HCT116 (cell line): ENCODE measurements around the gene TBC1D16. TPM values are rescaled to one million over a fixed set of nuclear protein-coding genes. Genes with fewer than 3 reads are reported as not detected.

Experiments
- ATAC-seq: fragments of 200-7000 bp; cut with Tn5 transposase; 2 replicates; pipeline ENCODE4 v1.9.1; 2020; ENCODE audit warnings: mild to moderate bottlenecking, moderate library complexity
- BruUV-seq: library from RNA; stranded (reverse); fragments of 400-500 nt; replicated peaks from 2 replicates; lab custom pipeline; 2021; lab: Mats Ljungman, UMichigan
- CTCF ChIA-PET: fragments of 300-600 bp; sonication (Branson Sonifier 250); formaldehyde crosslinking; loops from one replicate; lab custom pipeline; 2021; ENCODE audit warnings: antibody characterized with exemption; lab: Charles Lee
- POLR2A ChIA-PET: fragments of 300-600, 350-600 bp; sonication (Branson Sonifier 250); formaldehyde crosslinking; loops from one replicate; lab custom pipeline; 2021; ENCODE audit warnings: antibody characterized with exemption; lab: Charles Lee
- RAD21 ChIA-PET, 2 experiments: fragments of 300-600 bp; sonication (Branson Sonifier 250); formaldehyde crosslinking; loops; one replicate each; lab custom pipeline; 2023; ENCODE audit warnings: low total read pairs in 2 of 2; ENCODE audit not compliant: uncharacterized antibody in 2 of 2, unreplicated experiment in 2 of 2, low non-redundant PET in 1 of 2; lab: Charles Lee
- DNase-seq: peaks from one replicate; pipeline ENCODE4 v3.0.0-alpha.2; 2010; ENCODE audit warnings: low read depth, low spot score
- H2AFZ ChIP-seq: fragments of 200-600 bp; shearing (Covaris generic), sonication (generic); 2 replicates; pipeline ENCODE4 v1.6.1; 2017; ENCODE audit warnings: low read depth, mixed run types, mixed read lengths, antibody characterized with exemption, low read length; ENCODE audit not compliant: poor library complexity, severe bottlenecking
- H3K27ac ChIP-seq: 2 replicates; pipeline ENCODE4 v1.5.1; 2012; ENCODE audit warnings: low read depth, low read length
- H3K27me3 ChIP-seq: fragments of 200-600 bp; sonication (generic); 2 replicates; pipeline ENCODE4 v1.6.1; 2016; ENCODE audit warnings: mixed run types, low read length, mixed read lengths; ENCODE audit not compliant: insufficient read depth
- H3K36me3 ChIP-seq, 2 experiments: fragments of 200-500 bp in 1 of 2; fragments of 200-600 bp in 1 of 2; sonication (Bioruptor generic) in 1 of 2; sonication (generic) in 1 of 2; 2 replicates each; pipeline versions ENCODE4 v1.5.1 to v1.6.1; 2014 to 2016; ENCODE audit warnings: low read length in 2 of 2, inconsistent platforms in 1 of 2, mixed read lengths in 1 of 2, mixed run types in 1 of 2; ENCODE audit not compliant: insufficient read depth in 2 of 2, control insufficient read depth in 1 of 2
- H3K4me1 ChIP-seq, 2 experiments: fragments of 200-600 bp in 1 of 2; sonication (generic) in 1 of 2; 2 replicates each; pipeline versions ENCODE4 v1.5.1 to v1.6.1; 2012 to 2017; ENCODE audit warnings: low read length in 2 of 2, inconsistent platforms in 1 of 2, mild to moderate bottlenecking in 1 of 2, mixed read lengths in 1 of 2, mixed run types in 1 of 2, moderate library complexity in 1 of 2; ENCODE audit not compliant: insufficient read depth in 2 of 2, control insufficient read depth in 1 of 2
- H3K4me2 ChIP-seq: fragments of 200-600 bp; sonication (generic); 2 replicates; pipeline ENCODE4 v1.6.1; 2017; ENCODE audit warnings: mixed run types, low read length, mixed read lengths
- H3K4me3 ChIP-seq, 2 experiments: fragments of 200-600 bp in 1 of 2; sonication (generic) in 1 of 2; replicated peaks in 1 of 2; 2 replicates each; pipeline ENCODE4 v1.5.1; 2011 to 2016; ENCODE audit warnings: low read length in 2 of 2, control low read depth in 1 of 2, low read depth in 1 of 2, mild to moderate bottlenecking in 1 of 2, mixed read lengths in 1 of 2, mixed run types in 1 of 2
- H3K79me2 ChIP-seq: fragments of 200-600 bp; sonication (generic); 2 replicates; pipeline ENCODE4 v1.6.1; 2017; ENCODE audit warnings: mild to moderate bottlenecking, mixed run types, low read length, moderate library complexity, mixed read lengths; ENCODE audit not compliant: insufficient read depth
- H3K9ac ChIP-seq: fragments of 200-600 bp; sonication (generic); 2 replicates; pipeline ENCODE4 v1.6.1; 2016; ENCODE audit warnings: low read length, mixed read lengths
- H3K9me2 ChIP-seq: fragments of 200-600 bp; sonication (generic), shearing (Covaris generic); 2 replicates; pipeline ENCODE4 v1.6.1; 2017; ENCODE audit warnings: mixed run types, mild to moderate bottlenecking, moderate library complexity; ENCODE audit not compliant: insufficient read depth
- H3K9me3 ChIP-seq, 2 experiments: fragments of 200-500 bp in 1 of 2; fragments of 200-600 bp in 1 of 2; sonication (Bioruptor generic) in 1 of 2; sonication (generic) in 1 of 2; 2 replicates each; pipeline ENCODE4 v1.6.1; 2014 to 2017; ENCODE audit warnings: low read length in 2 of 2, mixed read lengths in 2 of 2, inconsistent platforms in 1 of 2, low read depth in 1 of 2, mild to moderate bottlenecking in 1 of 2, mixed run types in 1 of 2, moderate library complexity in 1 of 2; ENCODE audit not compliant: control insufficient read depth in 1 of 2, insufficient read depth in 1 of 2
- H4K20me1 ChIP-seq: fragments of 200-600 bp; sonication (generic), shearing (Covaris generic); 2 replicates; pipeline ENCODE4 v1.6.1; 2017; ENCODE audit warnings: mixed run types, mild to moderate bottlenecking, moderate library complexity; ENCODE audit not compliant: insufficient read depth
- EZH2phosphoT487 ChIP-seq: fragments of 200-600 bp; IDR thresholded peaks from 2 replicates; pipeline ENCODE4 v1.6.1; 2018; ENCODE audit warnings: antibody characterized with exemption, borderline replicate concordance
- FOSL1 ChIP-seq: IDR thresholded peaks from 2 replicates; pipeline ENCODE4 v1.6.1; 2012; ENCODE audit warnings: low read depth
- intact Hi-C: fragments of 100-400 bp; cut with micrococcal nuclease; formaldehyde crosslinking; loops from 2 replicates; pipeline ENCODE4 v1.10.0; 2022
- total RNA-seq: library from RNA; stranded (reverse); gene quantifications from one replicate; pipeline ENCODE4 v1.2.1, GENCODE V29; 2021; ENCODE audit not compliant: unreplicated experiment
- TF ChIP-seq, protein P1 (sequence below): IDR thresholded peaks from 2 replicates; pipeline ENCODE4 v1.6.1; 2011; ENCODE audit warnings: mild to moderate bottlenecking, low read length, moderate library complexity; ENCODE audit not compliant: insufficient replicate concordance; ENCODE audit errors: extremely low read depth
- TF ChIP-seq, protein P2 (sequence below): IDR thresholded peaks from 2 replicates; pipeline ENCODE4 v1.6.1; 2012; ENCODE audit warnings: low read depth
- TF ChIP-seq, protein P3 (sequence below): IDR thresholded peaks from 2 replicates; pipeline ENCODE4 v1.6.1; 2012
- TF ChIP-seq, protein P4 (sequence below), 3 experiments: fragments of 200-600 bp in 1 of 3; sonication (generic) in 1 of 3; IDR thresholded peaks in 2 of 3; conservative IDR thresholded peaks in 1 of 3; 2 replicates each; pipeline ENCODE4 v1.5.1; 2012 to 2017; ENCODE audit warnings: low read depth in 2 of 3, low read length in 2 of 3, antibody characterized with exemption in 1 of 3, borderline replicate concordance in 1 of 3, control low read depth in 1 of 3, mild to moderate bottlenecking in 1 of 3, mixed read lengths in 1 of 3, mixed run types in 1 of 3, moderate library complexity in 1 of 3; ENCODE audit not compliant: insufficient read depth in 1 of 3

The TBC1D16 gene
- total RNA-seq, 1 experiment from 2014 or later: 31.1 TPM

DNA sequence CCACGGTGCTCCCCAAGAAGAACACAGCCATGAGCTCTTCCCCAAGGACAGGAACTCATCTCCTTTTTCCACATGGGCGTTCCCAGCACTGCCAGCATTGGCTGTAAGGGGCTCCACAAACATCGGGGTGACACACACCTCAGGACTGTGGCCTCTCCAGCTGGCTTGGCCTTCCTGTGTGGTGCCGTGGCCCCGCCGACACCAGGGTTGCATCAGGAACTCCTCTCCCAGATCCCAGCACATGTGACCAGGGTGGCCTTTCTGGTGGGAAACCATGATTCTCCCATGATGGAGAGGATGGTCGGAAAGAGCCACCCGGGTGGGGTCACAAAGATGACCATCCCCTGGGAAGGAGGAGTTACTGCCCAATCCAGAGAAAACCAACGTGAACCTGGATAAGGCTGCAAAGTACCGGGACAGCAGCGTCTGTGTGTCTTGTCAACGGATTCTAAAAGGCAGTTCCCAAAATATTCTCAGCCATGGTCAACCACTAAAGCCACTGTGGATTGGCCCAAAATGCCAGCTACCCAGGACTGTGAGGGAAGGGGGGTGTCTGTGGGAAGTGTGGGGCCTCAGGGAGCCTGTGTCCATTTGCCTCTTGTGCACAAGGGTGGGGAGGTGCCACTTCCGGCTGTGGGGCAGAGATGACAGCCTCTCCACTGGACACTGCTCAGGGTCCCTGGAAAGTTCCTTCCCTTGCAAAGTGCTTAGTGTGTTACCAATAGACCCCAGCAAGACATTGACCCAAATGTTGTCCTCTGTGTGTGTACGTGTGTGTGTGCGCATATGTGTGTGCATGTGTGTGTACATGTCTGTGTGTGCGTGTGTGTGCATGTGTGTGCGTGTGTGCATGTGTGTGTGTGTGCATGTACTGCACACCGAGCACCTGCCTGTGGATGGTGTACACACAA lies 118.4 kb downstream of the TBC1D16 start (continued):
- TF ChIP-seq, protein P1, sequence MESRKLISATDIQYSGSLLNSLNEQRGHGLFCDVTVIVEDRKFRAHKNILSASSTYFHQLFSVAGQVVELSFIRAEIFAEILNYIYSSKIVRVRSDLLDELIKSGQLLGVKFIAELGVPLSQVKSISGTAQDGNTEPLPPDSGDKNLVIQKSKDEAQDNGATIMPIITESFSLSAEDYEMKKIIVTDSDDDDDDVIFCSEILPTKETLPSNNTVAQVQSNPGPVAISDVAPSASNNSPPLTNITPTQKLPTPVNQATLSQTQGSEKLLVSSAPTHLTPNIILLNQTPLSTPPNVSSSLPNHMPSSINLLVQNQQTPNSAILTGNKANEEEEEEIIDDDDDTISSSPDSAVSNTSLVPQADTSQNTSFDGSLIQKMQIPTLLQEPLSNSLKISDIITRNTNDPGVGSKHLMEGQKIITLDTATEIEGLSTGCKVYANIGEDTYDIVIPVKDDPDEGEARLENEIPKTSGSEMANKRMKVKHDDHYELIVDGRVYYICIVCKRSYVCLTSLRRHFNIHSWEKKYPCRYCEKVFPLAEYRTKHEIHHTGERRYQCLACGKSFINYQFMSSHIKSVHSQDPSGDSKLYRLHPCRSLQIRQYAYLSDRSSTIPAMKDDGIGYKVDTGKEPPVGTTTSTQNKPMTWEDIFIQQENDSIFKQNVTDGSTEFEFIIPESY: no peak
- no peak for TF ChIP-seq EZH2phosphoT487
- TF ChIP-seq, protein P2, sequence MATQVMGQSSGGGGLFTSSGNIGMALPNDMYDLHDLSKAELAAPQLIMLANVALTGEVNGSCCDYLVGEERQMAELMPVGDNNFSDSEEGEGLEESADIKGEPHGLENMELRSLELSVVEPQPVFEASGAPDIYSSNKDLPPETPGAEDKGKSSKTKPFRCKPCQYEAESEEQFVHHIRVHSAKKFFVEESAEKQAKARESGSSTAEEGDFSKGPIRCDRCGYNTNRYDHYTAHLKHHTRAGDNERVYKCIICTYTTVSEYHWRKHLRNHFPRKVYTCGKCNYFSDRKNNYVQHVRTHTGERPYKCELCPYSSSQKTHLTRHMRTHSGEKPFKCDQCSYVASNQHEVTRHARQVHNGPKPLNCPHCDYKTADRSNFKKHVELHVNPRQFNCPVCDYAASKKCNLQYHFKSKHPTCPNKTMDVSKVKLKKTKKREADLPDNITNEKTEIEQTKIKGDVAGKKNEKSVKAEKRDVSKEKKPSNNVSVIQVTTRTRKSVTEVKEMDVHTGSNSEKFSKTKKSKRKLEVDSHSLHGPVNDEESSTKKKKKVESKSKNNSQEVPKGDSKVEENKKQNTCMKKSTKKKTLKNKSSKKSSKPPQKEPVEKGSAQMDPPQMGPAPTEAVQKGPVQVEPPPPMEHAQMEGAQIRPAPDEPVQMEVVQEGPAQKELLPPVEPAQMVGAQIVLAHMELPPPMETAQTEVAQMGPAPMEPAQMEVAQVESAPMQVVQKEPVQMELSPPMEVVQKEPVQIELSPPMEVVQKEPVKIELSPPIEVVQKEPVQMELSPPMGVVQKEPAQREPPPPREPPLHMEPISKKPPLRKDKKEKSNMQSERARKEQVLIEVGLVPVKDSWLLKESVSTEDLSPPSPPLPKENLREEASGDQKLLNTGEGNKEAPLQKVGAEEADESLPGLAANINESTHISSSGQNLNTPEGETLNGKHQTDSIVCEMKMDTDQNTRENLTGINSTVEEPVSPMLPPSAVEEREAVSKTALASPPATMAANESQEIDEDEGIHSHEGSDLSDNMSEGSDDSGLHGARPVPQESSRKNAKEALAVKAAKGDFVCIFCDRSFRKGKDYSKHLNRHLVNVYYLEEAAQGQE: no peak

DNA sequence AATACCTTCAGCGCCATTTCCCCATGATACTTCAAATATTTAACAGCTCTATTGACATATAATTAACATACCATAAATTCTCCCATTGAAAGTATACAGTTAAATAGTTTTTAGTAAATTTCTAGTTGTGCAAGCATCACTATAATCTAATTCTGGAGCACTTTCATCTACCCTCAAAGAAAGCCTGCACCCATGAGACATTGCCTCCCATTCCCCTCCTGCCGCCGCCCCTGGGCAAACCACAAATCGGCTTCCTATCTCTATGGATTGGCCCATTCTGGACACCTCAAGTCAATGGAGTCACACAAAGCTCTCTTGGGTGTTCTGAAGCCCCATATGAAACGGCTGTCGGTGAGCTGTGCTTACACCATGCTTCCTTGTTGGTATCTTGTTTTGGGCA lies 119.2 kb downstream of the TBC1D16 start:
- H3K9ac ChIP-seq: no peak overlapping the region
- ChIA-PET CTCF (interaction anchor here (0.5 to 3.8 kb wide), 8 partner anchors 10 to 175 kb away, joined by 3 to 24 read pairs (median 8); partner anchors contain the start of gene CBX4), POLR2A (interaction anchor here (0.9 to 1.1 kb wide), 2 partner anchors 65 to 77 kb away, joined by 3 to 6 read pairs; partner anchors contain the start of gene CBX4), RAD21 (interaction anchor here in 1 of 2 experiments (0.6 kb wide), 1 partner anchor 557 kb away, joined by 3 read pairs; no protein-coding TSS in a partner anchor)
- no peak overlapping the region for H3K27ac ChIP-seq
- no peaks in the 10 kb centered on the region for H4K20me1 ChIP-seq
- no peaks in the 10 kb centered on the region for H3K36me3 ChIP-seq
- intact Hi-C loops: loop anchor here (1.0 to 5.0 kb wide), 5 partner anchors 66 to 174 kb away; no protein-coding TSS in a partner anchor
- ATAC-seq: no peak
- H3K4me2 ChIP-seq: peak overlapping the region; percentile 64
- TF ChIP-seq FOSL1: no peak
- TF ChIP-seq, protein P3, sequence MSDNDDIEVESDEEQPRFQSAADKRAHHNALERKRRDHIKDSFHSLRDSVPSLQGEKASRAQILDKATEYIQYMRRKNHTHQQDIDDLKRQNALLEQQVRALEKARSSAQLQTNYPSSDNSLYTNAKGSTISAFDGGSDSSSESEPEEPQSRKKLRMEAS: no peak
- TF ChIP-seq, protein P4, sequence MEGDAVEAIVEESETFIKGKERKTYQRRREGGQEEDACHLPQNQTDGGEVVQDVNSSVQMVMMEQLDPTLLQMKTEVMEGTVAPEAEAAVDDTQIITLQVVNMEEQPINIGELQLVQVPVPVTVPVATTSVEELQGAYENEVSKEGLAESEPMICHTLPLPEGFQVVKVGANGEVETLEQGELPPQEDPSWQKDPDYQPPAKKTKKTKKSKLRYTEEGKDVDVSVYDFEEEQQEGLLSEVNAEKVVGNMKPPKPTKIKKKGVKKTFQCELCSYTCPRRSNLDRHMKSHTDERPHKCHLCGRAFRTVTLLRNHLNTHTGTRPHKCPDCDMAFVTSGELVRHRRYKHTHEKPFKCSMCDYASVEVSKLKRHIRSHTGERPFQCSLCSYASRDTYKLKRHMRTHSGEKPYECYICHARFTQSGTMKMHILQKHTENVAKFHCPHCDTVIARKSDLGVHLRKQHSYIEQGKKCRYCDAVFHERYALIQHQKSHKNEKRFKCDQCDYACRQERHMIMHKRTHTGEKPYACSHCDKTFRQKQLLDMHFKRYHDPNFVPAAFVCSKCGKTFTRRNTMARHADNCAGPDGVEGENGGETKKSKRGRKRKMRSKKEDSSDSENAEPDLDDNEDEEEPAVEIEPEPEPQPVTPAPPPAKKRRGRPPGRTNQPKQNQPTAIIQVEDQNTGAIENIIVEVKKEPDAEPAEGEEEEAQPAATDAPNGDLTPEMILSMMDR (IDR thresholded peaks at IDR 0.05 in 2 of 3, conservative IDR thresholded peaks at IDR 0.05 in 1 of 3; ENCODE audit: borderline replicate concordance in 1 of 3, insufficient read depth in 1 of 3, low read depth in 2 of 3, low read length in 2 of 3): no peak
- TF ChIP-seq, protein P1: no peak
- H2AFZ ChIP-seq: peak overlapping the region; percentile 17
- peaks cover 34 to 40% of the 10 kb centered on the region in 2 experiments for H3K4me1 ChIP-seq
- no peaks in the 10 kb centered on the region for H3K9me2 ChIP-seq
- no peaks in the 10 kb centered on the region for H3K79me2 ChIP-seq
- H3K27me3 ChIP-seq: no peaks in the 10 kb centered on the region
- BruUV-seq: no TSS peak
- H3K9me3 ChIP-seq: no peaks in the 10 kb centered on the region
- no peak for DNase-seq
- no peak overlapping the region for H3K4me3 ChIP-seq
